Measurements from ENCODE around the gene MUC20.
"Not testable (repeated sequence)": the region's sequence is repeated elsewhere in the genome, so short reads cannot be mapped to it uniquely, and the experiment has no call there.

Gene MUC20

GRCh38 chr3:195711091-195711812 lies 9.5 kb upstream of the MUC20 start:
- not testable (repeated sequence) for DNase-seq

DNA sequence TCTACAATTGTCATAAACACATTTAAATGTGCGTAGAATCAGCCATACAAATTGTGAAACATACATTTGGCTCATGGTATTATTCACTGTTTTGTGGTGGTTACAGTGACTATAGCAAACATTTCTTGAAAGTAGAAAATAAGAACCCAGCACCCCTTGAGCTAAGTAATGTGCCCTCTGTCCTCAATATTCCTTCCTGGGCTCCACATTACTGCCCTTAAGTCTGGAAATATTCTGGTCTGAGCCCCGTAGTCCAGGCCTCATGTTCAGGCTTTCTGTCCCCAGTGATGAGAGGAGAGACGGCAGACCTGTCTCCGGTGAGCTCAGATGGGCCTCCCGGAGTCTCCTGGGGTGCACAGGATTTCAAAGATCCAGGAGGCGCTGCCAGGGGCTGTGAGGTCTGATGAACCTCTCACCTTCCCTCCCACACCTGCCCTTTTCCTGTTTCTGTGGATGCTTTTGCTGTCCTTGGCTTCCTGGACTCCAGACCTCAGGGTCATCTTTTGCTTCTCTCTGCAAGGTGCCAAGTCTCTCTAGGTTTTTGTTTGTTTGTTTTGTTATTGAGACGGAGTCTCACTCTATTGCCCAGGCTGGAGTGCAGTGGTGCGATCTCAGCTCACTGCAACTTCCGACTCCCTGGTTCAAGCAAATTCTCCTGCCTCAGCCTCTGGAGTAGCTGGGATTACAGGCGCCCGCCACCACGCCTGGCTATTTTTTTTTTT lies 8.8 kb upstream of the MUC20 start:
- no peak for DNase-seq

- DNase-seq, result not testable (repeated sequence)
These were observed 8.3 kb upstream of the MUC20 start for GRCh38 chr3:195712535-195712910.

DNA sequence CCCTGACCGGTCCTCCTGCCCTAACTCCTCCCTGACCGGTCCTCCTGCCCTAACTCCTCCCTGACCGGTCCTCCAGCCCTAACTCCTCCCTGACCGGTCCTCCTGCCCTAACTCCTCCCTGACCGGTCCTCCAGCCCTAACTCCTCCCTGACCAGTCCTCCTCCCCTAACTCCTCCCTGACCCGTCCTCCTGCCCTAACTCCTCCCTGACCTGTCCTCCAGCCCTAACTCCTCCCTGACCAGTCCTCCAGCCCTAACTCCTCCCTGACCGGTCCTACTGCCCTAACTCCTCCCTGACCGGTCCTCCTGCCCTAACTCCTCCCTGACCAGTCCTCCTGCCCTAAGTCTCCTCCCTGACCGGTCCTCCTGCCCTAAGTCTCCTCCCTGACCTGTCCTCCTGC lies 7.6 kb upstream of the MUC20 start:
- DNase-seq, result not testable (repeated sequence)

GRCh38 chr3:195714380-195715011 lies 6.3 kb upstream of the MUC20 start:
- no peak for DNase-seq

- no peak for DNase-seq
These were observed 5.6 kb upstream of the MUC20 start for GRCh38 chr3:195715134-195715533.

DNA sequence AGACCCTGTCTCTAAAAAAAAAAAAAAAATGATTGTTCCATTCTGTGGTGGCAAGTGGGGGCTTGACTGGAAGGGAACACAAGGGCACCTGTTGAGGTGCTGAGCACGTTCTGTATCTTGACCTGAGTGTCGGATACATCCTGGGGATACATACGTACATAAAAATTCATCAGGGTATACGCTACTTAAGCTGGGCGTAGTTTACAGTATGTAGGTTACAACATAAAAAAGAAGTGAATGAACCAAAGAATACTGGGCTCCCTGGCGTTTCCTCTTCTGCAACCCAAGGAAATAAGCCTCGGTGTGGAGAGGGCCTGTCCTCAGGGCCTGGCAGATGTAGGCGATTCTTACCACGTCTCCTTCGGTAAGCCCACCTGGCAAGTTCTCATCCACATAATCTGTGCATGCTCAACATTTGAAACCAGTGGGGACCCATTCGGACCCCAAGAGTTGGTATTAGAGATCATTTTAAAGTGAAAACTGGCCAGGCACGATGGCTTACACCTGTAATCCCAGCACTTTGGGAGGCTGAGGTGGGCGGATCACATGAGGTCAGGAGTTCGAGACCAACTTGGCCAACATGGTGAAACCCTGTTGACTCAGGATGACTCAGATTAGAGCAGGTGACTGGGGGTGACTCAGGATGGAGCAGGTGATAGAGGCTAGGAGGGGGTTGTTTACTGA lies 5.1 kb upstream of the MUC20 start:
- DNase-seq, result no peak

GRCh38 chr3:195717416-195717815 lies 3.4 kb upstream of the MUC20 start:
- DNase-seq, result no peak

GRCh38 chr3:195717852-195718476 lies 2.8 kb upstream of the MUC20 start:
- DNase-seq, result no peak

GRCh38 chr3:195718477-195718984 lies 2.2 kb upstream of the MUC20 start:
- DNase-seq, result no peak

DNA sequence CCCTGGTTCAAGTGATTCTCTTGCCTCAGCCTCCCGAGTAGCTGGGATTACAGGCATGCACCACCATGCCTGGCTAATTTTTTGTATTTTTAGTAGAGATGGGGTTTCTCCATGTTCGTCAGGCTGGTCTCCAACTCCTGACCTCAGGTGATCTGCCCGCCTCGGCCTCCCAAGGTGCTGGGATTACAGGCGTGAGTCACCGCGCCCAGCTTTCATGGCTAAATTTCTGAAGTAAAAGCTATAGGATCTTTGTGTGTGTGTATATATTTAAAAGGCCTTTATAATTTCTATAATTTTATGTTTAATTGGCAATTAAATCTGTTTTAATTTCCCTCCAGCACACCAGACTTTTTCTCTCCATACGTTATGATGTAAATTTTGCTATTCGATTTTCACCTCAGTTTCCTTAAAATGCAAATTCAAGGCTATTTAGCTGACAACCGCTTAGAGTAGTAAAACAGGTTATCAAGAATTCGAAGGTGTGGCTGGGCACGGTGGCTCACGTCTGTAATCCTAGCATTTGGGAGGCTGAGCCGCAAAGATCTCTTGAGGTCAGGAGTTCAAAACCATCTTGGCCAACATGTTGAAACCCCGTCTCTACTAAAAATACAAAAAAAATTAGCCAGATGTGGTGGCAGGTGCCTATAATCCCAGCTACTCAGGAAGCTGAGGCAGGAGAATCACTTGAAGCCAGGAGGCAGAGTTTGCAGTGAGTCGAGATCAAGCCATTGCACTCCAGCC lies 1.1 kb upstream of the MUC20 start:
- not testable (repeated sequence) for DNase-seq

DNA sequence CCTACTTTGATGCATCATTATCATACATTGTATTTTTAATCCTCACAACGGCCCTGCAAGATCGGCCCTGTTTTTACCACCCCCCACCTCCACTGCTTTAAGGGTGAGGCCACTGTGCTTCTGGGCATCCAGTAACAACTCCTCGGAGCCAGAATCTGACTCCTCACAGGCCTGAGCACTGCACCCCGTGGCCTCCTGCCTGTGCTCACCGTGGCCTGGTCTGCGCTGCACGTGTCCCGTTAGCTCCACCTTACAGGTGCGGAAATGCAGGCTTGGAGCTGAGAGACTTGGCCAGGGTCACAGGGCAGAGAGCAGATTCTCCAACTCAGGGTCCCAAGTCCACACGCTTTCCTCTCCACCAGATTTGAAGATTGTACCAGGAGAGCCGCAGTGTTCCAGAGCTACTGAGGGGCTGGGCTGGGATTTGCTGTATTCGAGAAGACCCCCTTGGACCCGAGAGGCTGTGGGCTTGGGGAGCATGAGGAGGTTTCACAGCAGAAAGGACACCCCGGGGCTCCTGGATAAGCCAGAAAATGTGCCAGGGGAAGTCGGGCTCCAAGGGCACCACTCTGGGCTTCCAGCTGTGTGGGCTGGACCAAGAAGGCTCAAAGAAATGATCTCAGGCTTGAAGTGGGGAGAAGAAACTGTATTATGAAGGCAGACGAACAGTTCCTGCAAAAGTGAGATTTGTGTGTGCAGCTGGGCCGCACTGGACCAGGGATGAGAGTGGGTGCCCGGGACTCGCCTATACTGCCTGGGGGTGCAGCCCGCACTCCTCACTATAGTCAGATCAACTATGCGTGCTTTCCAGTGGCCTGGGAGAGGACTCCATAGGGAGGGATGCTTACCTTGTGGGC lies 1.6 kb downstream of the MUC20 start:
- DNase-seq, result not testable (repeated sequence)

- DNase-seq, result not testable (repeated sequence)
These were observed 2.2 kb downstream of the MUC20 start for GRCh38 chr3:195722996-195723345.

- DNase-seq, result not testable (repeated sequence)
These were observed 3.6 kb downstream of the MUC20 start for GRCh38 chr3:195724363-195724762.

DNA sequence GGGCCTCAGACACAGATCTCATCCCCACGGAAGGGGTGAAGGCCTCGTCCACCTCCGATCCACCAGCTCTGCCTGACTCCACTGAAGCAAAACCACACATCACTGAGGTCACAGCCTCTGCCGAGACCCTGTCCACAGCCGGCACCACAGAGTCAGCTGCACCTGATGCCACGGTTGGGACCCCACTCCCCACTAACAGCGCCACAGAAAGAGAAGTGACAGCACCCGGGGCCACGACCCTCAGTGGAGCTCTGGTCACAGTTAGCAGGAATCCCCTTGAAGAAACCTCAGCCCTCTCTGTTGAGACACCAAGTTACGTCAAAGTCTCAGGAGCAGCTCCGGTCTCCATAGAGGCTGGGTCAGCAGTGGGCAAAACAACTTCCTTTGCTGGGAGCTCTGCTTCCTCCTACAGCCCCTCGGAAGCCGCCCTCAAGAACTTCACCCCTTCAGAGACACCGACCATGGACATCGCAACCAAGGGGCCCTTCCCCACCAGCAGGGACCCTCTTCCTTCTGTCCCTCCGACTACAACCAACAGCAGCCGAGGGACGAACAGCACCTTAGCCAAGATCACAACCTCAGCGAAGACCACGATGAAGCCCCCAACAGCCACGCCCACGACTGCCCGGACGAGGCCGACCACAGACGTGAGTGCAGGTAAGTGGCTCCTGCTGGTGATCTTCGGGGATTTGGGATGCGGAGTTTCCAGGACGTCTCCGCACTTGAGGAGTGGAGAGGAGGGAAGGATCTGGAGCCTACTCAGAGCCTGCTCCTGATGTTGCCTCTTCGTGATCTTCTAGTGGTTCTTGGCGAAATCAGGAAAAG lies 5.3 kb downstream of the MUC20 start:
- DNase-seq, result not testable (repeated sequence)

GRCh38 chr3:195727606-195728195 lies 6.9 kb downstream of the MUC20 start:
- DNase-seq, result no peak

- not testable (repeated sequence) for DNase-seq
These were observed 8.0 kb downstream of the MUC20 start for GRCh38 chr3:195728789-195729188.

DNA sequence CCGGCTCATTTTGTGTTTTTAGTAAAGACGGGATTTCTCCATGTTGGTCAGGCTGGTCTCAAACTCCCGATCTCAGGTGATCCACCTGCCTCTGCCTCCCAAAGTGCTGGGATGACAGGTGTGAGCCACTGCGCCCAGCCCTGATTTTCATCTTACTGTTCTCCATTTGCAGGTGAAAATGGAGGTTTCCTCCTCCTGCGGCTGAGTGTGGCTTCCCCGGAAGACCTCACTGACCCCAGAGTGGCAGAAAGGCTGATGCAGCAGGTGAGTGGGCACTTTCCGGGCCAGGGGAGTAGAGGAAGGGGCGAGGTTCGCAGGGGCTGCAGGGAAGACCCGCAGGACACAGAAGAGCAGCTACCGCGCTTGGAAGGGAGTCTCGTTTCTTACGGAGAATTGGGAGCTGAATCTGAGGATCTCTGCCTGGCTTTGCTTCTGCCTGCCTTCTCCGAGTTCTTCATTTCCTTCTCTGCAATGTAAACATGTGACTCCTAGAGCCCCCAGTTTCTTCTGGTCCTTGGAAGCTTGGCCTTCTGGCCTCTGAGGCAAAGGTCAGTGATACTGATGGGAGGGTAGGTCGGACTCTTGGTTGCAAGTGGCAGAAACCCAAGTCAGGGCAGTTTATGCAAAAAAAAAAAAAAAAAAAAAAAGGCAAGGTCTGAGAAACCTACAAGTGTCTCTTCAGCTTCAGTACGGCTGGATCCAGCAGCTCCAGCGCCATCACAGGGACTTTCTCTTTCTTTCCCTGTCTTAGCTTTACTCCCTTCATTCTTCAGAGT lies 8.9 kb downstream of the MUC20 start:
- DNase-seq, result no peak

GRCh38 chr3:195731356-195731905 lies 10.7 kb downstream of the MUC20 start:
- DNase-seq, result no peak
